Renal pelvis (tissue), 12 donors: Measurements from ENCODE around the gene CTNNAL1. TPM values are rescaled to one million over a fixed set of nuclear protein-coding genes. Genes with fewer than 3 reads are reported as not detected.
"Not testable (repeated sequence)": the region's sequence is repeated elsewhere in the genome, so short reads cannot be mapped to it uniquely, and the experiment has no call there.

Experiments
- DNase-seq: peaks from one replicate; pipeline ENCODE4 v3.0.0-alpha.2; 2013
- long read RNA-seq, 16 experiments: transcript quantifications; one replicate each; lab custom pipeline, GENCODE V29; 2026
- polyA plus RNA-seq, 3 donors: library from polyadenylated mRNA; unstranded; fragments of 120-200 nt; gene quantifications; one replicate each; pipeline ENCODE4 v1.2.1, GENCODE V29; 2013; ENCODE audit not compliant: insufficient read length in 3 of 3

CTNNAL1 gene, protein sequence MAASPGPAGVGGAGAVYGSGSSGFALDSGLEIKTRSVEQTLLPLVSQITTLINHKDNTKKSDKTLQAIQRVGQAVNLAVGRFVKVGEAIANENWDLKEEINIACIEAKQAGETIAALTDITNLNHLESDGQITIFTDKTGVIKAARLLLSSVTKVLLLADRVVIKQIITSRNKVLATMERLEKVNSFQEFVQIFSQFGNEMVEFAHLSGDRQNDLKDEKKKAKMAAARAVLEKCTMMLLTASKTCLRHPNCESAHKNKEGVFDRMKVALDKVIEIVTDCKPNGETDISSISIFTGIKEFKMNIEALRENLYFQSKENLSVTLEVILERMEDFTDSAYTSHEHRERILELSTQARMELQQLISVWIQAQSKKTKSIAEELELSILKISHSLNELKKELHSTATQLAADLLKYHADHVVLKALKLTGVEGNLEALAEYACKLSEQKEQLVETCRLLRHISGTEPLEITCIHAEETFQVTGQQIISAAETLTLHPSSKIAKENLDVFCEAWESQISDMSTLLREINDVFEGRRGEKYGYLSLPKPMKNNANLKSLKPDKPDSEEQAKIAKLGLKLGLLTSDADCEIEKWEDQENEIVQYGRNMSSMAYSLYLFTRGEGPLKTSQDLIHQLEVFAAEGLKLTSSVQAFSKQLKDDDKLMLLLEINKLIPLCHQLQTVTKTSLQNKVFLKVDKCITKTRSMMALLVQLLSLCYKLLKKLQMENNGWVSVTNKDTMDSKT
- 10 to 100 TPM; 56.9 to 58.0 (median 57.7) TPM for polyA plus RNA-seq
- long read RNA-seq, donor 1, transcript CTNNAL1-201 (19 exons, 2,490 nt), result major isoform, 8 of 25 reads
- long read RNA-seq, donor 1, partial matches to known transcripts, result 14 of 25 reads
- long read RNA-seq, donor 1, other reads (novel, unspliced or antisense), result 0 of 25 reads
- long read RNA-seq, donor 2, transcript CTNNAL1-201 (19 exons, 2,490 nt), result major isoform, 12 of 25 reads
- long read RNA-seq, donor 2, partial matches to known transcripts, result 11 of 25 reads
- long read RNA-seq, donor 2, other reads (novel, unspliced or antisense), result 0 of 25 reads
- long read RNA-seq, donor 3, transcript CTNNAL1-201 (19 exons, 2,490 nt), result major isoform, 11 of 32 reads
- long read RNA-seq, donor 3, partial matches to known transcripts, result 20 of 32 reads
- long read RNA-seq, donor 3, other reads (novel, unspliced or antisense), result 0 of 32 reads
- long read RNA-seq, donor 4, partial matches to known transcripts, result 16 of 20 reads
- long read RNA-seq, donor 4, other reads (novel, unspliced or antisense), result 0 of 20 reads
- long read RNA-seq, donor 5, partial matches to known transcripts, result 12 of 15 reads
- long read RNA-seq, donor 5, other reads (novel, unspliced or antisense), result 0 of 15 reads
- long read RNA-seq, donor 6, transcript CTNNAL1-201 (19 exons, 2,490 nt), result major isoform, 10 of 28 reads
- long read RNA-seq, donor 6, partial matches to known transcripts, result 17 of 28 reads
- long read RNA-seq, donor 6, other reads (novel, unspliced or antisense), result 0 of 28 reads
- long read RNA-seq, donor 7, transcript CTNNAL1-201 (19 exons, 2,490 nt), result major isoform, 6 of 45 reads
- long read RNA-seq, donor 7, partial matches to known transcripts, result 39 of 45 reads
- long read RNA-seq, donor 7, other reads (novel, unspliced or antisense), result 0 of 45 reads
- long read RNA-seq, donor 8, partial matches to known transcripts, result 0 of 4 reads
- long read RNA-seq, donor 8, other reads (novel, unspliced or antisense), result 0 of 4 reads
- long read RNA-seq, donor 9, transcript CTNNAL1-201 (19 exons, 2,490 nt), result major isoform, 14 of 43 reads
- long read RNA-seq, donor 9, partial matches to known transcripts, result 28 of 43 reads
- long read RNA-seq, donor 9, other reads (novel, unspliced or antisense), result 0 of 43 reads
- long read RNA-seq, donor 10, partial matches to known transcripts, result 23 of 27 reads
- long read RNA-seq, donor 10, other reads (novel, unspliced or antisense), result 0 of 27 reads
- long read RNA-seq, donor 11, transcript CTNNAL1-201 (19 exons, 2,490 nt), result major isoform, 5 of 22 reads
- long read RNA-seq, donor 11, partial matches to known transcripts, result 17 of 22 reads
- long read RNA-seq, donor 11, other reads (novel, unspliced or antisense), result 0 of 22 reads
- long read RNA-seq, donor 12, transcript CTNNAL1-201 (19 exons, 2,490 nt), result major isoform, 13 of 34 reads
- long read RNA-seq, donor 12, partial matches to known transcripts, result 20 of 34 reads
- long read RNA-seq, donor 12, other reads (novel, unspliced or antisense), result 0 of 34 reads
- long read RNA-seq, donor 13, partial matches to known transcripts, result 9 of 10 reads
- long read RNA-seq, donor 13, other reads (novel, unspliced or antisense), result 0 of 10 reads
- long read RNA-seq, donor 14, result 0 reads
- long read RNA-seq, donor 15, transcript CTNNAL1-201 (19 exons, 2,490 nt), result major isoform, 7 of 49 reads
- long read RNA-seq, donor 15, partial matches to known transcripts, result 40 of 49 reads
- long read RNA-seq, donor 15, other reads (novel, unspliced or antisense), result 0 of 49 reads
- long read RNA-seq, donor 16, transcript CTNNAL1-201 (19 exons, 2,490 nt), result major isoform, 7 of 34 reads
- long read RNA-seq, donor 16, partial matches to known transcripts, result 27 of 34 reads
- long read RNA-seq, donor 16, other reads (novel, unspliced or antisense), result 0 of 34 reads

DNA sequence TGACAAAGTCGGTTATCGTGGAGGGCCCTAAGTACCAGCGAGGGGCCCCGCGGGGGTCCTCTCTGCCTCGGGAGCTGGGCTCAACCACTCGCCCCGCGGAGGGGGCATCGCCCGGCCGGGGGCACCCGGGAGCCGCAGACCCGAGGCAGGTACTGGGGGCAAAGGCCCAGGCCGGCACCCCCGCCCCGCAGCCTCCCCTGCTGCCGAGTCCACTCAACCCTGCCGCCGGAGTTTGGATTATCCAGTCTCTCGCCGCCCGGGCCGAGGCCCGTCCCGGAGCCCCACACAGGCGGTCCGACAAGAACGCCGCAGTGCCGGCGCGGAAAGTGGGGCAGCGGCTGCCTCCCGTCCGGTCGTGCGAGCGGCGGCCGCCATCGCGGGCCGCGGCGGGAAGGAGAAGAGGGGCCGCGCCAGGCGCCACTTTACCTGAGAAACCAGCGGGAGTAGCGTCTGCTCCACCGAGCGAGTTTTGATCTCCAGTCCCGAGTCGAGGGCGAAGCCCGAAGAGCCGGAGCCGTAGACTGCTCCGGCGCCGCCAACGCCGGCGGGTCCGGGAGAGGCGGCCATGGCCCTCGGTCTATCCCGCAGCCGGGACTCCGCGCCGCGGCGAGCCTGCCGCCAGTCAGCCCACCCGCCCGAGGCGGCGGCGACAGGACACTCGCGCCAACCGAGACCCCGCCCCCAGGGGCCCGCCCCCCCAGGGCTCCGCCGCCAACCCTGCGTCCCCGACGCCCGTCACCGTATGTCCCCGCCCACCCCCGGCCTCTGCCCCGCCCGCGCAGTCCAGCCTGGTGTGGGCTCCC lies at the start of gene CTNNAL1:
Gene CTNNAL1 (minus strand): TSS at position 624 of the 803 bp plus-strand sequence. CDS start 57 bp downstream, at position 567.
- DNase-seq, result peak; percentile 91

DNA sequence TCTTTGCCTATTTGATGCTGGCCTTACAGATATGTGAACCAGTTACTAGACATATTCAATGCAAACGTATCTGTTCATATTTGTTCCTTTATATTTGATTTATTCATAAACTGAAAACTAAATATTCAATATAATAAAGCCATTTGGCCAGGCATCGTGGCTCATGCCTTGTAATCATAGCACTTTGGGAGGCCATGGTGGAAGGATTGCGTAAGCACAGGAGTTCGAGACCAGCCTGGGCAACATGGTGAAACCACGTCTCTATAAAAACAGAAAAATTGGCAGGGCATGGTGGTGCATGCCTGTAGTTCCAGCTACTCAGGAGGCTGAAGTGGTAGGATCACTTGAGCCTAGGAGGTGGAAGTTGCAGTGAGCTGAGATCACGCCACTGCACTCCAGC lies 49.2 kb upstream of the CTNNAL1 start:
- DNase-seq, result no peak

DNA sequence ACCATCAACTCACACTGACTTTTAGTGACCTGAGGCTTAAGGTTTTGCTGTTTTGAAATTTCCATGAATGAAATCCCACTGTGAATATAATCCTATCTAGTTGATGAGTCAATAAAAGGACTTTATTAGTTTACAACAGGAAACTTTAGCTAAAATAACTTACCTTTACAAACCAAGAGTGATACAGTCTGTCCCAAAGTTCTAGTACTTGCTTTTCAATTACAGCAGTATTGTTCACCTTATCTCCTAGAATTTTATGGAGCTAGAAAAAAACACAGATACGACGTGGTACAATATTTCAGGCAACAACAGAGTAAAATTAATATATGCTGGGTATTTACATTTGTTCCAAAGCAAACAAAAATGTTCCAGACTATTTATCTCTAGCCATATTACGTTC lies 46.9 kb upstream of the CTNNAL1 start:
- no peak for DNase-seq

DNA sequence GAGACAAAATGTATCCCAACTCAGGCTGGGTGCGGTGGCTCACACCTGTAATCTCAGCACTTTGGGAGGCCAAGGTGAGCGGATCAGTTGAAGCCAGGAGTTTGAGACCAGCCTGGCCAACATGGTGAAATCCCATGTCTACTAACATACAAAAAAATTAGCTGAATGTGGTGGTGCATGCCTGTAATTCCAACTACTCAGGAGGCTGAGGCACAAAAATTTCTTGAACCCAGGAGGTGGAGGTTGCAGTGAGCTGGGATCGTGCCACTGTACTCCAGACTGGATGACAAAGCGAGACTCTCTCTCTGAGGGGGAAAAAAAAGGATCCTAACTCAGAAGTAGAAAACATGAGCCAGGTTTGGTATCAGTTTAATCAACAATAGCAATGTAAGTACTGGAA lies 39.8 kb upstream of the CTNNAL1 start:
- DNase-seq, result not testable (repeated sequence)

DNA sequence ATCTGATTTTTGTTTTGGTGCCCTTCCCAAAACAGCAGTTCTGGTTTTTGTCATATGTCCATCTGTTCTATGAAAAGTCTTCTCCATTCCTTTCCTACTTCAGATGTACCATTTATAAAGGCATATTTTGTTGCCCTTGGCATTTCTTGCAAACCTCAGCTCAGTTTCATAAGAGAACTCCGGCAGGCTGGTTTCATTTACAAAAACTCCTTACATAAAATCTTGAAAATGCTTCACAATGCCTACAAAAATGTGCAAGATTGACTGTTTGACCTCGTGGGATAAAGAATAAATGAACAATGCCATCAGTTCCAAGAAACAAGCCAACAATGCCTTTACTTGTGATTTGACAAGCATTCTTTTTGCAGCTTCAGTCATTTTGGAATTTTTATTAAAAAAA lies 39.1 kb upstream of the CTNNAL1 start:
- DNase-seq, result no peak

DNA sequence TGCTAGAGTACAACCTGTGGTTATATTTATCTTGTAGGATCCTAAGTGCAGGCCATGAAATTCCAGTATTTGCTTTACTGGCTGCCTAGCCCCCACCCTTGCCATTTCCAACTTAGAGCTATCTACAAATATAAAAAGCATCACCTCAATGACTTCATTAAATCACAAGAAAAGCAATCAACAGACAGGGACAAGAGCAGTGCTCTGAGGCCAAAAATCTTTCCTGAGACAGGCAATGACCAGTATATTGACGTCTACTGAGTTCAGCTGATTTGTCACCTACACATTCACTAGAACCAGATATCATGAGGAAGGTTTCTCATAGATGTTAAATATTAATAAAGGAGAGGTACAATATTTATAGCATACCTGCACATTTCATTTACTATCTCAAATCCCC lies 38.4 kb upstream of the CTNNAL1 start:
- DNase-seq, result no peak

DNA sequence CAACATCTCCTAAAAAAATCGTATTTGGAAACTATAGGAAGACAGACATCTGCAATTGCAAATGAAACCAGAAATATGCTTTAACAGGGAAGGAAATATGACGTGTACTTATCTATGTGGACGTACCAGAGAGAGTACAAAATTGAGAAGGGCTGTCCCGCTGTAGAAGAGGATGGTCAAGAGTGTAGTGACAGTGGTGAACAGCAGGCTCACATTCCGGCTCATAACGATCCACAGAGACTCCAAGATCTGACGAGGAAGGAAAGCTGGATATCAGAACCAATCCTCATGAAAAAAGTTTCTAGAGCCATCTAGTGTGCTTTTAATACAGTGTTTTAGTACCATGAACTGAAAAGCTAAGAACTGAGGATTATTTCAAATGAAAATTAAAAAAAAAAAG lies 37.1 kb upstream of the CTNNAL1 start:
- no peak for DNase-seq

DNA sequence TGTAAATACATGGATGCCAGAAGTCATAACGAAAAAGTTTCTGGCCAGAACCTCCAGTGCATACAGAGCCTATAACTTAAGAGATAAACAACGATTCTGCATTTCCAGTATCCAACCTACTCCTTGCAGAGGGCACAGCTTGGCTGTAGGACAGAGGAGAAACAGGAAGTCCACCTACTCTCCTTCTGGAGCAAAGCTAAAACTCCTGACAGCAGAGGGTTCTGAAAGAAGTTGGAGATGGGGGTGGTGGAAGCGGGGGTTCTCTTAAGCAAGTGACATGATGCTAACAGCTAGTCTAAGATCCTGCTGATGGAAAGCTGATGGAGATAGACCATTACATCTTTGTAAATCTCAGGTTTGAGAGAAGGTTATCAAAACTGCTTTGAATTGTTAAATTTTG lies 35.5 kb upstream of the CTNNAL1 start:
- DNase-seq, result no peak

DNA sequence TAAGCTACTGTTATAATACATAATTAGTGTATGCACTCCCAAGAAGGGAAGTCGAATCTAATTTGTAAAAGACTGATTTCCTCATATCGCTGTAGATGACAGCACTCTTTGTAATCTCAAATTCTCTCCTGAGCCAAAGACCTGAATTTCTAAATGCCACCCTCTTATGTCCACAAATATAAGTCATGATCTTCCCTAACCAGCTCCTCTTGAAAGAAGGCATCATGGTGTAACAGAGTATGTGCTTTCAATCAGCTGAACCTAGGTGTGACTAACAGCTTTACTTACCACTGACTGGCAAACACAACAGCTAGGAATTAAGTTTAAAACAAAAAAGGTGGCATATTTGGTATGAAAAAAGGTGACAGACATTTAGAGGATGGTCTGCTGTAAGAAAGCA lies 34.0 kb upstream of the CTNNAL1 start:
- no peak for DNase-seq

DNA sequence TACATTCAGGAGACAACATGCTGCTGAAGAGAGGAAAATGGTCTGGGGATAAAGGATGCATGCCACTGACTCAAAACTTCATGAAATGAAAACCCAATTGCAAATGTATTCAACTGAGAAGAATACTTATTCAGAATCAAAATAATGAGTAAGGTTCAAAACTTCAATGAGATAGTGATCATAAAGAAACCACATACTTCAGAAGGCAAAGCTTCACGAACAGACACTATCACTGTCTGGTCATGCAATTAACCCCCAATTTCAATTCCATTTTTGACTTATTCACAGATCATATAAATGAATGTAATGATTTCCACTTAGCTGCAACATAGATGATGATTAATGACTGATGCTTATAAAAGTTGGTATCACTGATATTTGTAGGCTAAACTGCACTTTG lies 33.0 kb upstream of the CTNNAL1 start:
- no peak for DNase-seq

DNA sequence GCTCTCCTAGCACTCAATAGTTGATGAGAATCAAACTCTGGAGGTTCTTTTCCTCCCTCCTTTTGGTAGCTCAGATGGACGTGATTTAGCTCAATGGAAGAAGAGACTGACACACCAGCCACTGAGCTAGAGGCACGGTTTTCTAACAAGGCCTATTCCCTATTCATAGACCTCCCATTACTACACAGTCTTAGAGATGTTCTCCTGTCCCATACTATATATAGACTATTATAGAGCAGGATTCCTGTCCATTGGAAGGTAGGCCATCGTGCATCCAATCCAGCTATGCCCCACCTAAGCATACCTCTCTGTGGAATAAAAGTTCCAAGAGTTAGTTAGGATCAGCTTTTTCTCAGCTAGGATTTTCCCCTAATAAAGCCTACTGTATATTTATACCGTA lies 30.3 kb upstream of the CTNNAL1 start:
- no peak for DNase-seq

DNA sequence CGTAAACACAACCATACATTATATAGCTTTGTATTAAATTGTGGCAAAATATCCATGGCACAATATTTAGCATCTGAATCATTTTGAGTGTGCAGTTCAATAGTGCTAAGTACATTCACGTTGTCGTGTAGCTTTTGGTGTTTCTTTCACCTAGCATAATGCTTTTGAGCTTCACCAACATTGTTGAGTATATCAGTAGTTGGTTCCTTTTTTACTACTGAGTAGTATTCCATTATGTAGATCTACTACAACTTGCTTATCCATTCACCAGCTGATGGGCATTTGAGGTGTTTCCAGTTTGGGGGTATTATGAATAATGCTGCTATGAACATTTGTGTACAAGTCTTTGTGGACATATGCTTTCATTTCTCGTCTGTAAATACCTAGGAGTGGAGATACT lies 27.3 kb upstream of the CTNNAL1 start:
- DNase-seq, result no peak

DNA sequence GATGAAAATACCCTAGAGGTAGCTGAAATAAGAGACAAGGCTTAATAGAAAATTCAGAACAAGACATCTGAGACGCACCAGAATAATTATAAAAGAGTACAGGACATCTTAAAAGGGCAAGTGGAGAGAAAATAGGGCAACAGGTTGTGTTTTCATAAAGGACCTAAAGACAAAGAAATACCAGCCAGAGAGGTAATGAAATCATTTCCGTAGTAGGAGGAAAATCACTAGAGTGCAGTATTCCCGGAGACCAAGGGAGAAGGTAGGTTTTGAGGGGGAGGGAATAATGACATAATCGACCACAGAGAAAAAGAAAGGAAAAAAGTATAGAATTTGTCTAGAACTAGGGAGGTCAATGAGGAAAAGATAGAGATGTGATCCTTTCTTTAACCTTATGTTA lies 26.2 kb upstream of the CTNNAL1 start:
- no peak for DNase-seq

DNA sequence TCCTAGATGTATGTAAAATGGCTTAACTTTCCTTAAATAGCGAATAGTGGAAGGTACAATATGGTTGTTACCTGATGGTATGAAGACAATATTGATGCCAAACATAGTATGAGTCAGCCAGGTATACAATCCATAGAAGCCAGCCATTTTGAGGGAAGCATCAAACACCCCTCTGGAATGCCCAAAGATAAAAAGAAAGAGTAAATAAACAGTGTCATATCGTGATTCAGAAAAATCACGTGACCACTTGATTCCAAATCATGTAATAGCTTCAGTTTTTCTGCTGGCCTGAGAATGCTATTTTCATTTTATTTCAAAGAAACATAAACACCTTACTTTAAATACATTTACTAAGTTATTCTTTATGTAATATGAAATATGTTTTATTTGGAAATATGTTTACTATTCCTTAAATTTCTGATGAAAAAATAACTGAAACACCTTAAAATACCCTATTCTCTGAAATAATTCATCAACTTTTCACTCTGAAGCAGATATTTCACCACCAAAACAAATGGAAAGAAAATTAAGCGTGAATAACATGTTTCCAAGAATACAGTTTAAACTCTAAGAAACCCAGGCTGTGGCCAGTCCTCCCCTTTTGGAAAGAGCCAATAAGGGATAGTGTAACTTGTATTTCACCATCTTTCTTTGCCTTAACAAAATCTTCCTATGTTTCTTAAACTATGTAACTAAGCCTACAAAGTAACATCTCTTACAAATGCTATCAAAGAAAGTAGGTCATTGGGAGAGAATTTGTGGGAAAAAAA lies 24.8 kb upstream of the CTNNAL1 start:
- DNase-seq, result no peak

DNA sequence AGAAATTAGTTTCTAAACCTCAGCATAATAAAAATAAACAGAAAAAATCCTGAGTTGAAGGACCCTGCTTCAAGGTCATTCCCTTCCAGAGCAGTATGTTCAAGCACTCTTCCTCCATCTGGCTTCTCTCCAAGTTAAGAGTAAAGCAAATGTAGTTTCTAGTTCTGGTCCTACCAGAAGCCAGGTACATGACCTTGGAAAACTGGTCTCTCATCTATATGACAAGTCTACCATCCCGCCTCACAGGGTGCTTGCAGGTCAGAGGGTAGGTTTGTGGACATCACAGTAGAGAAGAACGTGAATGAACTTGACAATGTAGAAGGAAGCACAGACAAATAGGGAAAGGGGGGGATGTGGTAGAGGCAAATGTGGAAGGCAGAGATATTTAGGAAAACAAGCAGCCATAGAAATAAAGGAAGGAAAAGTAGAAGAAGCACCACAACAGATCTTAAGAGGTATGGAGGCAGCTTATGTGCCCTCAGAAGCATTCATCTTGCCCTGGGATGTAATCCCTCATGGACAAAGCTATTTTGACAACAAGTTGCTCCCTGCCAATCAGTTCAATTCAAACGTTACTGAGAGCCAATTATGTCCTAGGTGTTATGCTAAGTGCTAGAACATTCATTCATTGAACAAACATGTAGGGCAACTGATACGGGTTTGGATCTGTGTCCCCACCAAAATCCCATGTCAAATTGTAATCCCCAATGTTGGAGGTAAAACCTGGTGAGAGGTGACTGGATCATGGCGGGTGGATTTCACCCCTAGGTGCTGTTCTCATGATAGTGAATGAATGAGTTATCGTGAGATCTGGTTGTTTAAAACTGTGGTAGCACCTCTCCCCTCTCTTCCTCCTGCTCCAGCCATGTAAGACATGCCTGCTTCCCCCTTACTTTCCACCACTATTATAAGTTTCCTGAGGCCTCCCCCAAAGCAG lies 23.7 kb upstream of the CTNNAL1 start:
- DNase-seq, result no peak
